SK-N-SH (cell line): ENCODE data around the gene C14orf132. TPM values are rescaled to one million over a fixed set of nuclear protein-coding genes. Genes with fewer than 3 reads are reported as not detected.

Experiments
- CTCF ChIA-PET: fragments of 300-600, 350-600 bp; formaldehyde crosslinking; extraction: SDS; loops from one replicate; lab custom pipeline; 2021; lab: Yijun Ruan, JAX
- POLR2A ChIA-PET: fragments of 350-600 bp; sonication (Branson Sonifier 250); formaldehyde crosslinking; extraction: SDS; loops from one replicate; lab custom pipeline; 2020; ENCODE audit warnings: antibody characterized with exemption, inconsistent platforms; lab: Yijun Ruan, JAX
- DNase-seq: peaks from one replicate; pipeline ENCODE4 v3.0.0; 2012
- H2AFZ ChIP-seq: fragments of 200-600 bp; sonication (generic); 2 replicates; pipeline ENCODE4 v1.8.1; 2016; ENCODE audit warnings: antibody characterized with exemption, mild to moderate bottlenecking, low read depth
- H3F3A ChIP-seq: fragments of 200-600 bp; sonication (generic); replicated peaks from 2 replicates; pipeline ENCODE3; 2016; ENCODE audit warnings: antibody characterized with exemption, mild to moderate bottlenecking; ENCODE audit not compliant: insufficient read depth
- H3K27ac ChIP-seq, 2 experiments: fragments of 200-500 bp in 1 of 2; fragments of 200-600 bp in 1 of 2; sonication (Bioruptor generic) in 1 of 2; sonication (generic), shearing (Covaris generic) in 1 of 2; 2 replicates each; pipeline versions ENCODE4 v1.5.1 to v1.6.1; 2014 to 2016; ENCODE audit warnings: low read depth in 2 of 2, inconsistent platforms in 1 of 2, low read length in 1 of 2, mild to moderate bottlenecking in 1 of 2, mixed read lengths in 1 of 2
- H3K27me3 ChIP-seq: fragments of 200-600 bp; sonication (generic), shearing (Covaris generic); 2 replicates; pipeline ENCODE4 v1.6.1; 2016; ENCODE audit warnings: mixed run types; ENCODE audit not compliant: insufficient read depth
- H3K36me3 ChIP-seq, 2 experiments: fragments of 200-500 bp in 1 of 2; fragments of 200-600 bp in 1 of 2; sonication (Bioruptor generic) in 1 of 2; sonication (generic) in 1 of 2; replicated peaks in 1 of 2; 2 replicates each; pipeline versions ENCODE3 to v1.5.1; 2014 to 2016; ENCODE audit warnings: low read length in 1 of 2, mild to moderate bottlenecking in 1 of 2; ENCODE audit not compliant: insufficient read depth in 2 of 2, control insufficient read depth in 1 of 2
- H3K4me1 ChIP-seq, 2 experiments: fragments of 200-500 bp in 1 of 2; fragments of 200-600 bp in 1 of 2; sonication (Bioruptor generic) in 1 of 2; sonication (generic), shearing (Covaris generic) in 1 of 2; 2 replicates each; pipeline versions ENCODE4 v1.5.1 to v1.6.1; 2014 to 2016; ENCODE audit warnings: low read depth in 1 of 2, low read length in 1 of 2, mixed run types in 1 of 2; ENCODE audit not compliant: insufficient read depth in 2 of 2, control insufficient read depth in 1 of 2
- H3K4me2 ChIP-seq: fragments of 200-600 bp; sonication (generic), shearing (Covaris generic); 2 replicates; pipeline ENCODE4 v1.6.1; 2017; ENCODE audit warnings: mixed run types
- H3K4me3 ChIP-seq, 2 experiments: fragments of 200-500 bp in 1 of 2; fragments of 200-600 bp in 1 of 2; sonication (Bioruptor generic) in 1 of 2; sonication (generic), shearing (Covaris generic) in 1 of 2; 2 replicates each; pipeline versions ENCODE4 v1.5.1 to v1.8.1; 2014 to 2016; ENCODE audit warnings: low read depth in 2 of 2, inconsistent platforms in 1 of 2, low read length in 1 of 2, mild to moderate bottlenecking in 1 of 2, mixed read lengths in 1 of 2, moderate library complexity in 1 of 2
- H3K79me2 ChIP-seq: fragments of 200-600 bp; sonication (generic); 2 replicates; pipeline ENCODE4 v1.8.1; 2017; ENCODE audit warnings: mild to moderate bottlenecking; ENCODE audit not compliant: insufficient read depth
- H3K9ac ChIP-seq: fragments of 200-600 bp; sonication (generic); 2 replicates; pipeline ENCODE4 v1.6.1; 2017; ENCODE audit warnings: mixed run types
- H3K9me2 ChIP-seq: fragments of 200-600 bp; sonication (generic); 2 replicates; pipeline ENCODE4 v1.6.1; 2017; ENCODE audit warnings: mixed run types
- H3K9me3 ChIP-seq: fragments of 200-600 bp; sonication (generic); 2 replicates; pipeline ENCODE4 v1.6.1; 2017; ENCODE audit warnings: mixed run types, mild to moderate bottlenecking, moderate library complexity
- H4K20me1 ChIP-seq: fragments of 200-600 bp; sonication (generic); 2 replicates; pipeline ENCODE4 v1.6.1; 2017; ENCODE audit warnings: mild to moderate bottlenecking, mixed run types; ENCODE audit not compliant: insufficient read depth
- CHD2 ChIP-seq: fragments of 150-350 bp; IDR thresholded peaks from 2 replicates; pipeline ENCODE4 v1.6.1; 2018; ENCODE audit warnings: low read length; ENCODE audit not compliant: partially characterized antibody
- FOXJ3 ChIP-seq: sonication (generic); formaldehyde crosslinking; IDR thresholded peaks from 2 replicates; pipeline ENCODE4 v1.5.1; 2020; ENCODE audit warnings: mild to moderate bottlenecking, missing genetic modification reagents
- GABPA ChIP-seq: IDR thresholded peaks from 2 replicates; pipeline ENCODE4 v1.4.0; 2012; ENCODE audit warnings: low read depth, mild to moderate bottlenecking
- JUND ChIP-seq: IDR thresholded peaks from 2 replicates; pipeline ENCODE4 v1.4.0; 2012
- RCOR1 ChIP-seq: fragments of 150-350 bp; IDR thresholded peaks from 2 replicates; pipeline ENCODE4 v1.6.1; 2017; ENCODE audit warnings: antibody characterized with exemption, low read length
- RFX5 ChIP-seq: IDR thresholded peaks from 2 replicates; pipeline ENCODE4 v1.6.1; 2012; ENCODE audit warnings: mild to moderate bottlenecking, improper control_type of control experiment, low read length
- RXRA ChIP-seq: IDR thresholded peaks from 2 replicates; pipeline ENCODE4 v1.4.0; 2012; ENCODE audit warnings: low read depth, mild to moderate bottlenecking, borderline replicate concordance
- SMC3 ChIP-seq: IDR thresholded peaks from 2 replicates; pipeline ENCODE4 v1.6.1; 2012; ENCODE audit warnings: low read depth, low read length, improper control_type of control experiment
- TAF1 ChIP-seq: IDR thresholded peaks from 2 replicates; pipeline ENCODE4 v1.6.1; 2012; ENCODE audit warnings: low read depth, mild to moderate bottlenecking, low read length, moderate library complexity, borderline replicate concordance
- TCF12 ChIP-seq: IDR thresholded peaks from 2 replicates; pipeline ENCODE4 v1.4.0; 2012
- TEAD4 ChIP-seq: IDR thresholded peaks from 2 replicates; pipeline ENCODE4 v1.4.0; 2012; ENCODE audit warnings: mild to moderate bottlenecking, borderline replicate concordance; ENCODE audit not compliant: insufficient read depth
- WGBS: methylation state at CpG from one replicate; pipeline ENCODE4 v1.1.6; 2017; ENCODE audit warnings: low lambda C conversion rate; 5-methylcytosine and 5-hydroxymethylcytosine counted together
- polyA plus RNA-seq, 3 experiments: library from polyadenylated mRNA; depleted of rRNA; stranded (reverse); fragments of >200 nt; gene quantifications; 2 replicates each; pipeline ENCODE4 v1.2.3, GENCODE V29; 2012
- TF ChIP-seq, protein P1 (sequence below): IDR thresholded peaks from 2 replicates; pipeline ENCODE4 v1.4.0; 2012; ENCODE audit warnings: low read depth, borderline replicate concordance
- TF ChIP-seq, protein P2 (sequence below): IDR thresholded peaks from 2 replicates; pipeline ENCODE4 v1.6.1; 2012; ENCODE audit warnings: mild to moderate bottlenecking, low read depth, low read length, moderate library complexity
- TF ChIP-seq, protein P3 (sequence below): IDR thresholded peaks from 2 replicates; pipeline ENCODE4 v1.4.0; 2012; ENCODE audit warnings: low read depth
- TF ChIP-seq, protein P4 (sequence below): fragments of 150-350 bp; IDR thresholded peaks from 2 replicates; pipeline ENCODE4 v1.6.1; 2016; ENCODE audit warnings: mild to moderate bottlenecking, low read depth, low read length

Gene C14orf132
- polyA plus RNA-seq, 1 of the 3 experiments (the other 2 are of a cell fraction) = 5.5 TPM

DNA sequence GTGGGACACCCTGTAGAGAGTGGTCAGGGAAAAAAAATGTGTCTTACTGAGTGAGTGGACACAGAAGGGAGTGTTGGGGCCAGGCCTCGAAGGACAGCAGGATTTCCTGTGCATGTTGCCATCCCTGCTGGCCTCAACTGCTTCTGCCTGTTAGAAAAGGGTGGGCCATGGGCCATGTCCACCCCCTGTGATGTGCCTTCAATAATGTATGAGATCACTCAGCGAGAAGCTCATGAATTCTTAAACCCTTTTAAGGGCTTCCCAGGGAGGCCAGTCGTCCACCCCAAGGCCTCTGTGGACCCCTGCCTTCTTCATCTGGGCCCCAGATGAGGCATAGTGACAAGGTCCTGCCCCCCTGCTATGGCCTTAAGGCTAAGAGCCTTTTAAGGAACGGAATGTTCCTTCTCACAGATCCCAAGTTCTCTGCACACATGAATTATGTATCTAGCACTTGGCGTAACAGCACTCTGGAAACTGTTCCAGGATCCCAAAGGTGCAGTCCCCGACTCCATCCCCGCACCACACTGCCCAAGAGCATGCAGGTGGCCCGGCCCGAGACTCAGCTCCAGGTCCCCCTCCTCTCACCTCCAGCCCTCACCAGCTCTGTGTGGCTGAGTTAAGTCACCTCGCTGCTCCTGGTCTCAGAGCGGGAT lies 8.9 kb upstream of the C14orf132 start:
- Histone ChIP-seq H3K27ac (no peak overlapping the region), H3K4me3 (no peak overlapping the region), H2AFZ (no peak overlapping the region), H4K20me1 (no peaks in the 10 kb centered on the region), H3K9ac (no peak overlapping the region), H3K9me2 (no peaks in the 10 kb centered on the region), H3K27me3 (no peaks in the 10 kb centered on the region), H3K9me3 (no peaks in the 10 kb centered on the region), H3F3A (no peaks in the 10 kb centered on the region), H3K79me2 (no peaks in the 10 kb centered on the region), H3K4me2 (no peak overlapping the region), H3K36me3 (no peaks in the 10 kb centered on the region)
- ChIA-PET CTCF (interaction anchor here (1.0 kb wide), 2 partner anchors 10 to 18 kb away, joined by 3 read pairs; no protein-coding TSS in a partner anchor), POLR2A (interaction anchor here (1.3 kb wide), 1 partner anchor 10 kb away, joined by 7 read pairs; no protein-coding TSS in a partner anchor)
- WGBS = 45% methylated on average over 6 of the region's 11 CpGs
- TF ChIP-seq, protein P1, sequence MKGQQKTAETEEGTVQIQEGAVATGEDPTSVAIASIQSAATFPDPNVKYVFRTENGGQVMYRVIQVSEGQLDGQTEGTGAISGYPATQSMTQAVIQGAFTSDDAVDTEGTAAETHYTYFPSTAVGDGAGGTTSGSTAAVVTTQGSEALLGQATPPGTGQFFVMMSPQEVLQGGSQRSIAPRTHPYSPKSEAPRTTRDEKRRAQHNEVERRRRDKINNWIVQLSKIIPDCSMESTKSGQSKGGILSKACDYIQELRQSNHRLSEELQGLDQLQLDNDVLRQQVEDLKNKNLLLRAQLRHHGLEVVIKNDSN = no peak
- TF ChIP-seq RXRA (no peak), RCOR1 (no peak), TAF1 (no peak), RFX5 (no peak), FOXJ3 (no peak), TEAD4 (no peak)
- TF ChIP-seq, protein P2, sequence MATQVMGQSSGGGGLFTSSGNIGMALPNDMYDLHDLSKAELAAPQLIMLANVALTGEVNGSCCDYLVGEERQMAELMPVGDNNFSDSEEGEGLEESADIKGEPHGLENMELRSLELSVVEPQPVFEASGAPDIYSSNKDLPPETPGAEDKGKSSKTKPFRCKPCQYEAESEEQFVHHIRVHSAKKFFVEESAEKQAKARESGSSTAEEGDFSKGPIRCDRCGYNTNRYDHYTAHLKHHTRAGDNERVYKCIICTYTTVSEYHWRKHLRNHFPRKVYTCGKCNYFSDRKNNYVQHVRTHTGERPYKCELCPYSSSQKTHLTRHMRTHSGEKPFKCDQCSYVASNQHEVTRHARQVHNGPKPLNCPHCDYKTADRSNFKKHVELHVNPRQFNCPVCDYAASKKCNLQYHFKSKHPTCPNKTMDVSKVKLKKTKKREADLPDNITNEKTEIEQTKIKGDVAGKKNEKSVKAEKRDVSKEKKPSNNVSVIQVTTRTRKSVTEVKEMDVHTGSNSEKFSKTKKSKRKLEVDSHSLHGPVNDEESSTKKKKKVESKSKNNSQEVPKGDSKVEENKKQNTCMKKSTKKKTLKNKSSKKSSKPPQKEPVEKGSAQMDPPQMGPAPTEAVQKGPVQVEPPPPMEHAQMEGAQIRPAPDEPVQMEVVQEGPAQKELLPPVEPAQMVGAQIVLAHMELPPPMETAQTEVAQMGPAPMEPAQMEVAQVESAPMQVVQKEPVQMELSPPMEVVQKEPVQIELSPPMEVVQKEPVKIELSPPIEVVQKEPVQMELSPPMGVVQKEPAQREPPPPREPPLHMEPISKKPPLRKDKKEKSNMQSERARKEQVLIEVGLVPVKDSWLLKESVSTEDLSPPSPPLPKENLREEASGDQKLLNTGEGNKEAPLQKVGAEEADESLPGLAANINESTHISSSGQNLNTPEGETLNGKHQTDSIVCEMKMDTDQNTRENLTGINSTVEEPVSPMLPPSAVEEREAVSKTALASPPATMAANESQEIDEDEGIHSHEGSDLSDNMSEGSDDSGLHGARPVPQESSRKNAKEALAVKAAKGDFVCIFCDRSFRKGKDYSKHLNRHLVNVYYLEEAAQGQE = no peak
- TF ChIP-seq, all 33 proteins: peak for 0
- DNase-seq = no peak
- peaks cover 0 to 8% of the 10 kb centered on the region in 2 experiments; a peak in 1 of 4 replicates for H3K4me1 ChIP-seq

DNA sequence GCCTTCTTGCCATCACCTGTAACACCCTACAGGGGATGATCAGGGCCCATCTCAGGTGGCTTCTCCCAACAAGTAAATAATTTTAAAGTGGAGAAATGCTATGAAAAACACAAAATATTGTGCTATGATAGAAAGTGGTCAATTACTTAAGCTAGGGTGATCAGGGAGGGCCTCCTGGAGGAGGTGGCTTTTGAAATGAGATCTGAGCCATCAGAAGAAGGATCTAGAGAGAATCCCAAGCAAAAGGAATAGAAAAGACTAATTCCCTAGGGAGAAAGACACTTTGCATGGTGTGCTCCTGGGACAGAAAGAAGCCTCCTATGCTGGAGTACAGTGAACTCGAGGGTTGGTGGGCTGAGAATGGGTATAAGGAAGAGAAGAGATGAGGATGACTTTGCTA lies 7.5 kb upstream of the C14orf132 start:
- no peak overlapping the region for H3K27ac ChIP-seq
- WGBS = 0% methylated on average over 1 of the region's 1 CpG
- H4K20me1 ChIP-seq = no peaks in the 10 kb centered on the region
- no peak for DNase-seq
- H3K27me3 ChIP-seq = no peaks in the 10 kb centered on the region
- H2AFZ ChIP-seq = no peak overlapping the region
- H3K79me2 ChIP-seq = no peaks in the 10 kb centered on the region
- no peaks in the 10 kb centered on the region for H3F3A ChIP-seq
- H3K4me1 ChIP-seq = peaks cover 0 to 8% of the 10 kb centered on the region in 2 experiments; a peak in 1 of 4 replicates
- no peaks in the 10 kb centered on the region for H3K9me3 ChIP-seq
- CTCF ChIA-PET = interaction anchor here (0.9 kb wide), 2 partner anchors 67 to 69 kb away, joined by 3 to 4 read pairs; no protein-coding TSS in a partner anchor
- POLR2A ChIA-PET = interaction anchor here (1.2 kb wide), 1 partner anchor 89 kb away, joined by 3 read pairs; no protein-coding TSS in a partner anchor
- no peak overlapping the region for H3K4me2 ChIP-seq
- no peak overlapping the region for H3K4me3 ChIP-seq
- no peak overlapping the region for H3K9ac ChIP-seq
- no peaks in the 10 kb centered on the region for H3K36me3 ChIP-seq
- H3K9me2 ChIP-seq = no peaks in the 10 kb centered on the region
- TF ChIP-seq TAF1 = no peak
- no peak for TF ChIP-seq JUND
- no peak for TF ChIP-seq RCOR1
- TF ChIP-seq TCF12 = no peak
- TF ChIP-seq, protein P2 = no peak
- TF ChIP-seq, protein P3, sequence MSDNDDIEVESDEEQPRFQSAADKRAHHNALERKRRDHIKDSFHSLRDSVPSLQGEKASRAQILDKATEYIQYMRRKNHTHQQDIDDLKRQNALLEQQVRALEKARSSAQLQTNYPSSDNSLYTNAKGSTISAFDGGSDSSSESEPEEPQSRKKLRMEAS = no peak
- TF ChIP-seq FOXJ3 = no peak
- TF ChIP-seq TEAD4 = no peak
- no peak for TF ChIP-seq RFX5
- no peak for TF ChIP-seq CHD2
- TF ChIP-seq RXRA = no peak
- TF ChIP-seq, protein P4, sequence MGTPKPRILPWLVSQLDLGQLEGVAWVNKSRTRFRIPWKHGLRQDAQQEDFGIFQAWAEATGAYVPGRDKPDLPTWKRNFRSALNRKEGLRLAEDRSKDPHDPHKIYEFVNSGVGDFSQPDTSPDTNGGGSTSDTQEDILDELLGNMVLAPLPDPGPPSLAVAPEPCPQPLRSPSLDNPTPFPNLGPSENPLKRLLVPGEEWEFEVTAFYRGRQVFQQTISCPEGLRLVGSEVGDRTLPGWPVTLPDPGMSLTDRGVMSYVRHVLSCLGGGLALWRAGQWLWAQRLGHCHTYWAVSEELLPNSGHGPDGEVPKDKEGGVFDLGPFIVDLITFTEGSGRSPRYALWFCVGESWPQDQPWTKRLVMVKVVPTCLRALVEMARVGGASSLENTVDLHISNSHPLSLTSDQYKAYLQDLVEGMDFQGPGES = no peak
- no peak for TF ChIP-seq GABPA
- TF ChIP-seq SMC3 = no peak
